ENCODE results near the gene IFRD2.

DNA sequence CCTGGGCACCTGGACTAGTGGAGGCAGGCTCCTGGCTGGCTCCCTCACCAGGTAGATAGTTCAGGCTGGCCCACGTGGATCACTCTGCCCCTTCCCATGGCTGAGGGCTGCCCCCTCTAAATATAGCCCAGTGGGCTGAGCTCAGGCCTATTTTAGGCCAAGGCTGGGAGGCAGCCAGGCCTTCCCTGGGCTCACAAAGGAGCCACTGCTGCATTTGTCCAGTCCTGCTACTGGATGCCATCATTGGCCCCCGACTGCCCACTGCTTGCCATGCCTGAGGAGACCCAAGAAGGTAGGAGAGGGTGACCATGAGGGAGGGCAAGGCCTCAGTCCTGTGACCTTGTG lies 13.4 kb downstream of the IFRD2 start, which contains the start of gene LSMEM2:
- TF ChIP-seq, protein P1, sequence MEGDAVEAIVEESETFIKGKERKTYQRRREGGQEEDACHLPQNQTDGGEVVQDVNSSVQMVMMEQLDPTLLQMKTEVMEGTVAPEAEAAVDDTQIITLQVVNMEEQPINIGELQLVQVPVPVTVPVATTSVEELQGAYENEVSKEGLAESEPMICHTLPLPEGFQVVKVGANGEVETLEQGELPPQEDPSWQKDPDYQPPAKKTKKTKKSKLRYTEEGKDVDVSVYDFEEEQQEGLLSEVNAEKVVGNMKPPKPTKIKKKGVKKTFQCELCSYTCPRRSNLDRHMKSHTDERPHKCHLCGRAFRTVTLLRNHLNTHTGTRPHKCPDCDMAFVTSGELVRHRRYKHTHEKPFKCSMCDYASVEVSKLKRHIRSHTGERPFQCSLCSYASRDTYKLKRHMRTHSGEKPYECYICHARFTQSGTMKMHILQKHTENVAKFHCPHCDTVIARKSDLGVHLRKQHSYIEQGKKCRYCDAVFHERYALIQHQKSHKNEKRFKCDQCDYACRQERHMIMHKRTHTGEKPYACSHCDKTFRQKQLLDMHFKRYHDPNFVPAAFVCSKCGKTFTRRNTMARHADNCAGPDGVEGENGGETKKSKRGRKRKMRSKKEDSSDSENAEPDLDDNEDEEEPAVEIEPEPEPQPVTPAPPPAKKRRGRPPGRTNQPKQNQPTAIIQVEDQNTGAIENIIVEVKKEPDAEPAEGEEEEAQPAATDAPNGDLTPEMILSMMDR (IDR thresholded peaks at IDR 0.05), result no peak
- peak in 1 of 2 donors; percentile 19 for TF ChIP-seq POLR2A (IDR thresholded peaks at IDR 0.05)
- TF ChIP-seq EP300 (IDR thresholded peaks at IDR 0.05), result no peak
